GM12878 (cell line): ENCODE measurements around the gene MED22. TPM values are rescaled to one million over a fixed set of nuclear protein-coding genes. Genes with fewer than 3 reads are reported as not detected.

ENCODE experiments used
- CHD2 ChIP-seq: IDR thresholded peaks from 2 replicates; pipeline ENCODE4 v1.6.1; 2011; ENCODE audit warnings: low read depth, low read length, improper control_type of control experiment, borderline replicate concordance
- CREM ChIP-seq: IDR thresholded peaks from 2 replicates; pipeline ENCODE4 v1.6.1; 2014; ENCODE audit warnings: antibody characterized with exemption, low read depth
- ETV6 ChIP-seq, 2 experiments: fragments of 450-650 bp in 1 of 2; IDR thresholded peaks in 1 of 2; conservative IDR thresholded peaks in 1 of 2; 2 replicates each; pipeline ENCODE4 v1.6.1; 2014; ENCODE audit warnings: antibody characterized with exemption in 1 of 2, borderline replicate concordance in 1 of 2, low read depth in 1 of 2, mild to moderate bottlenecking in 1 of 2, moderate library complexity in 1 of 2
- GATAD2B ChIP-seq: fragments of 450-650 bp; conservative IDR thresholded peaks from 2 replicates; pipeline ENCODE4 v1.6.1; 2017; ENCODE audit warnings: low read depth, mild to moderate bottlenecking, moderate library complexity
- JUND ChIP-seq: IDR thresholded peaks from 2 replicates; pipeline ENCODE4 v1.6.1; 2012; ENCODE audit warnings: low read depth, mild to moderate bottlenecking, low read length, improper control_type of control experiment, moderate library complexity
- KAT2A ChIP-seq: conservative IDR thresholded peaks from 2 replicates; pipeline ENCODE4 v1.6.1; 2011; ENCODE audit warnings: low read depth, low read length; ENCODE audit not compliant: control insufficient read depth
- LARP7 ChIP-seq: fragments of 450-650 bp; IDR thresholded peaks from 2 replicates; pipeline ENCODE4 v1.6.1; 2017; ENCODE audit warnings: mild to moderate bottlenecking
- MTA2 ChIP-seq: fragments of 450-650 bp; IDR thresholded peaks from 2 replicates; pipeline ENCODE4 v1.6.1; 2016; ENCODE audit warnings: low read depth, mild to moderate bottlenecking, moderate library complexity
- NFIC ChIP-seq: IDR thresholded peaks from 2 replicates; pipeline ENCODE4 v1.6.1; 2012; ENCODE audit warnings: low read depth, mild to moderate bottlenecking, inconsistent platforms, low read length, moderate library complexity
- PKNOX1 ChIP-seq: fragments of 450-650 bp; IDR thresholded peaks from 2 replicates; pipeline ENCODE4 v1.6.1; 2016; ENCODE audit warnings: mild to moderate bottlenecking
- RAD51 ChIP-seq: fragments of 450-650 bp; IDR thresholded peaks from 2 replicates; pipeline ENCODE4 v1.6.1; 2016; ENCODE audit warnings: moderate library complexity, mild to moderate bottlenecking, inconsistent platforms
- RELA ChIP-seq: fragments of 450-650 bp; IDR thresholded peaks from 2 replicates; pipeline ENCODE4 v1.8.0; 2014; ENCODE audit warnings: borderline replicate concordance; ENCODE audit not compliant: partially characterized antibody
- SRF ChIP-seq, 2 experiments: IDR thresholded peaks; 2 replicates each; pipeline ENCODE4 v1.6.1; 2011; ENCODE audit warnings: low read depth in 2 of 2, low read length in 2 of 2, mild to moderate bottlenecking in 1 of 2, moderate library complexity in 1 of 2
- STAT3 ChIP-seq: IDR thresholded peaks from 2 replicates; pipeline ENCODE4 v1.6.1; 2011; ENCODE audit warnings: low read depth, low read length, improper control_type of control experiment
- SUPT20H ChIP-seq: IDR thresholded peaks from 2 replicates; pipeline ENCODE4 v1.6.1; 2011; ENCODE audit warnings: low read depth, mild to moderate bottlenecking, low read length, moderate library complexity, borderline replicate concordance; ENCODE audit not compliant: control insufficient read depth
- YBX1 ChIP-seq: fragments of 450-650 bp; IDR thresholded peaks from 2 replicates; pipeline ENCODE4 v1.6.1; 2016; ENCODE audit warnings: antibody characterized with exemption
- ZNF217 ChIP-seq: fragments of 450-650 bp; IDR thresholded peaks from 2 replicates; pipeline ENCODE4 v1.6.1; 2017; ENCODE audit warnings: antibody characterized with exemption, mild to moderate bottlenecking
- ZNF274 ChIP-seq: IDR thresholded peaks from one replicate; pipeline ENCODE4 v1.8.0; 2011; ENCODE audit not compliant: insufficient read length, insufficient read depth
- ZSCAN29 ChIP-seq: fragments of 450-650 bp; IDR thresholded peaks from 2 replicates; pipeline ENCODE4 v1.6.1; 2017; ENCODE audit warnings: mild to moderate bottlenecking, moderate library complexity
- polyA plus RNA-seq, 11 experiments: library from polyadenylated mRNA; depleted of rRNA in 4 of 11; unstranded in 6 of 11; stranded (reverse) in 5 of 11; fragments of >200 nt; fragmentation: Nextera tagmentation in 4 of 11; fragmentation: Illumina TruSeq in 1 of 11; extraction: Ambion mirVana in 4 of 11; extraction: Trizol in 1 of 11; gene quantifications; 1 replicate in 1 of 11; 2 replicates in 10 of 11; pipeline versions ENCODE4 v1.2.1 to v1.2.3, GENCODE V29; 2011 to 2016; ENCODE audit warnings: inconsistent platforms in 2 of 11, missing spikeins in 2 of 11, low read depth in 1 of 11
- total RNA-seq, 4 experiments: library from RNA; depleted of rRNA in 3 of 4; stranded (reverse); fragments of >200 nt in 3 of 4; fragmentation: Illumina TruSeq in 1 of 4; extraction: Trizol in 1 of 4; gene quantifications; 2 replicates each; pipeline versions ENCODE4 v1.2.1 to v1.2.3, GENCODE V29; 2013 to 2021
- TF ChIP-seq, protein P1 (sequence below): IDR thresholded peaks from 2 replicates; pipeline ENCODE4 v1.6.1; 2012; ENCODE audit warnings: improper control_type of control experiment, low read depth, low read length; ENCODE audit not compliant: insufficient replicate concordance
- TF ChIP-seq, protein P2 (sequence below), 3 experiments: IDR thresholded peaks in 2 of 3; conservative IDR thresholded peaks in 1 of 3; 2 replicates each; pipeline ENCODE4 v1.5.1; 2011; ENCODE audit warnings: low read depth in 3 of 3, low read length in 3 of 3, mild to moderate bottlenecking in 3 of 3, control low read depth in 2 of 3, moderate library complexity in 2 of 3, inconsistent platforms in 1 of 3, mixed read lengths in 1 of 3; ENCODE audit not compliant: control insufficient read depth in 2 of 3, insufficient read depth in 1 of 3; ENCODE audit errors: extremely low read depth in 1 of 3

The MED22 gene
- total and polyA plus RNA-seq, 10 of the 15 experiments (the other 5 are each of a cell fraction or from before 2014, with no cell fraction given): 1.4 to 42.1 (median 24.6) TPM

- TF ChIP-seq PKNOX1 (peak; percentile 48; the same call in 1 of the 2 replicates), KAT2A (no peak), STAT3 (no peak), SUPT20H (no peak), JUND (no peak), NFIC (no peak), MTA2 (no peak), ZNF217 (no peak), YBX1 (no peak), ZSCAN29 (peak; percentile 99), ETV6 (conservative IDR thresholded peaks at IDR 0.05 in 1 of 2, IDR thresholded peaks at IDR 0.05 in 1 of 2; ENCODE audit: borderline replicate concordance in 1 of 2, low read depth in 1 of 2) (no peak), CREM (peak; percentile 80), ZNF274 (no peak), CHD2 (peak; percentile 76), SRF (IDR thresholded peaks at IDR 0.05; ENCODE audit: low read depth in 2 of 2, low read length in 2 of 2) (peak; percentile 98 to 100), RAD51 (0 out of 2 replicates have a peak, but pooled peaks have one; percentile 42), GATAD2B (peak; percentile 82), LARP7 (peak; percentile 69; the same call in 1 of the 2 replicates), RELA (peak; percentile 94)
- TF ChIP-seq, protein P1, sequence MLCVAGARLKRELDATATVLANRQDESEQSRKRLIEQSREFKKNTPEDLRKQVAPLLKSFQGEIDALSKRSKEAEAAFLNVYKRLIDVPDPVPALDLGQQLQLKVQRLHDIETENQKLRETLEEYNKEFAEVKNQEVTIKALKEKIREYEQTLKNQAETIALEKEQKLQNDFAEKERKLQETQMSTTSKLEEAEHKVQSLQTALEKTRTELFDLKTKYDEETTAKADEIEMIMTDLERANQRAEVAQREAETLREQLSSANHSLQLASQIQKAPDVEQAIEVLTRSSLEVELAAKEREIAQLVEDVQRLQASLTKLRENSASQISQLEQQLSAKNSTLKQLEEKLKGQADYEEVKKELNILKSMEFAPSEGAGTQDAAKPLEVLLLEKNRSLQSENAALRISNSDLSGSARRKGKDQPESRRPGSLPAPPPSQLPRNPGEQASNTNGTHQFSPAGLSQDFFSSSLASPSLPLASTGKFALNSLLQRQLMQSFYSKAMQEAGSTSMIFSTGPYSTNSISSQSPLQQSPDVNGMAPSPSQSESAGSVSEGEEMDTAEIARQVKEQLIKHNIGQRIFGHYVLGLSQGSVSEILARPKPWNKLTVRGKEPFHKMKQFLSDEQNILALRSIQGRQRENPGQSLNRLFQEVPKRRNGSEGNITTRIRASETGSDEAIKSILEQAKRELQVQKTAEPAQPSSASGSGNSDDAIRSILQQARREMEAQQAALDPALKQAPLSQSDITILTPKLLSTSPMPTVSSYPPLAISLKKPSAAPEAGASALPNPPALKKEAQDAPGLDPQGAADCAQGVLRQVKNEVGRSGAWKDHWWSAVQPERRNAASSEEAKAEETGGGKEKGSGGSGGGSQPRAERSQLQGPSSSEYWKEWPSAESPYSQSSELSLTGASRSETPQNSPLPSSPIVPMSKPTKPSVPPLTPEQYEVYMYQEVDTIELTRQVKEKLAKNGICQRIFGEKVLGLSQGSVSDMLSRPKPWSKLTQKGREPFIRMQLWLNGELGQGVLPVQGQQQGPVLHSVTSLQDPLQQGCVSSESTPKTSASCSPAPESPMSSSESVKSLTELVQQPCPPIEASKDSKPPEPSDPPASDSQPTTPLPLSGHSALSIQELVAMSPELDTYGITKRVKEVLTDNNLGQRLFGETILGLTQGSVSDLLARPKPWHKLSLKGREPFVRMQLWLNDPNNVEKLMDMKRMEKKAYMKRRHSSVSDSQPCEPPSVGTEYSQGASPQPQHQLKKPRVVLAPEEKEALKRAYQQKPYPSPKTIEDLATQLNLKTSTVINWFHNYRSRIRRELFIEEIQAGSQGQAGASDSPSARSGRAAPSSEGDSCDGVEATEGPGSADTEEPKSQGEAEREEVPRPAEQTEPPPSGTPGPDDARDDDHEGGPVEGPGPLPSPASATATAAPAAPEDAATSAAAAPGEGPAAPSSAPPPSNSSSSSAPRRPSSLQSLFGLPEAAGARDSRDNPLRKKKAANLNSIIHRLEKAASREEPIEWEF: peak; percentile 98
- TF ChIP-seq, protein P2, sequence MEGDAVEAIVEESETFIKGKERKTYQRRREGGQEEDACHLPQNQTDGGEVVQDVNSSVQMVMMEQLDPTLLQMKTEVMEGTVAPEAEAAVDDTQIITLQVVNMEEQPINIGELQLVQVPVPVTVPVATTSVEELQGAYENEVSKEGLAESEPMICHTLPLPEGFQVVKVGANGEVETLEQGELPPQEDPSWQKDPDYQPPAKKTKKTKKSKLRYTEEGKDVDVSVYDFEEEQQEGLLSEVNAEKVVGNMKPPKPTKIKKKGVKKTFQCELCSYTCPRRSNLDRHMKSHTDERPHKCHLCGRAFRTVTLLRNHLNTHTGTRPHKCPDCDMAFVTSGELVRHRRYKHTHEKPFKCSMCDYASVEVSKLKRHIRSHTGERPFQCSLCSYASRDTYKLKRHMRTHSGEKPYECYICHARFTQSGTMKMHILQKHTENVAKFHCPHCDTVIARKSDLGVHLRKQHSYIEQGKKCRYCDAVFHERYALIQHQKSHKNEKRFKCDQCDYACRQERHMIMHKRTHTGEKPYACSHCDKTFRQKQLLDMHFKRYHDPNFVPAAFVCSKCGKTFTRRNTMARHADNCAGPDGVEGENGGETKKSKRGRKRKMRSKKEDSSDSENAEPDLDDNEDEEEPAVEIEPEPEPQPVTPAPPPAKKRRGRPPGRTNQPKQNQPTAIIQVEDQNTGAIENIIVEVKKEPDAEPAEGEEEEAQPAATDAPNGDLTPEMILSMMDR (IDR thresholded peaks at IDR 0.05 in 2 of 3, conservative IDR thresholded peaks at IDR 0.05 in 1 of 3; ENCODE audit: control insufficient read depth in 2 of 3, extremely low read depth in 1 of 3, insufficient read depth in 1 of 3, low read depth in 3 of 3, low read length in 3 of 3): no peak
These were observed 11.8 kb downstream of the MED22 start, which contains the start of gene SURF6 (continued) for GRCh38 chr9:133335924-133336811.
